Measurements from ENCODE around the gene LAPTM4A. TPM values are rescaled to one million over a fixed set of nuclear protein-coding genes. Genes with fewer than 3 reads are reported as not detected.

The LAPTM4A gene
- total and polyA plus RNA-seq, 10 of the 15 experiments (the other 5 are each of a cell fraction or from before 2014, with no cell fraction given): 17.8 to 107 (median 45.8) TPM

DNA sequence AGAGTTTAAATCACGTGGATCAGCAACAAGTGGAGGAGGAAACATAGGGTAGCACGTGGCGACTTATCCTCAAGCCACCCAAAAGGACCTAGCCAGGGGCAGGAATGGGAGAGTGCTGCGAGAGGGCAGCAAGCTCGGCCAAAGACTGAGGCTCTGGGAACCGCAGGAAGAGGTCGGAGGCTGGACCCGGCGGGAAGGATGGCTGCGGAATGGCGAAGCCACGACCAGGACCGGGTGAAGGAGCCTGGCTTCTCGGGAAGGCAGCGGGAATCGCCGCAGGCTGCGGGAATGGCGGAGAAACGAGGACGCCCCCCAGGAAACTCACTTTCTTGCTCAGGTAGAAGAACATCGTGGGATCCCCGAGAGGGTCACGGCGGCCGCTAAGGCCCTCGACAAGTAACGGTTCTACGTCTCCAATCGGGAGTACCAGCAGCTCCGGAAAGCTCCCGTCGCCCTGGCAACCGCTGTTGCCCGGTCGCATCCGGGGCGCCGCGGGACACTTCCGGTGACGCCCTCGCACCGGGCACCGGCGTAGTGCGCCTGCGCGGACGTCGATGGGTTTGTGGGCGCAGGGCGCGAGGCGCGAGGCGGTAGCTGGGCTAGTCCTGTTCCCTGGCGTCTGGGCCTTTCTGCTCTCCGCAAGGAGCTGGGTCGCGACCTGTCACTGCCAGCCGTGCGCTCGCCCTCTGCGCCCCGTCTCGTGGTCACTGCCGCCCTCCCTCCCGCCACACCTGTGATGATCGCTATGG lies 61.6 kb downstream of the LAPTM4A start, which contains the start of gene WDR35 (continued):
- TF ChIP-seq, protein P1, sequence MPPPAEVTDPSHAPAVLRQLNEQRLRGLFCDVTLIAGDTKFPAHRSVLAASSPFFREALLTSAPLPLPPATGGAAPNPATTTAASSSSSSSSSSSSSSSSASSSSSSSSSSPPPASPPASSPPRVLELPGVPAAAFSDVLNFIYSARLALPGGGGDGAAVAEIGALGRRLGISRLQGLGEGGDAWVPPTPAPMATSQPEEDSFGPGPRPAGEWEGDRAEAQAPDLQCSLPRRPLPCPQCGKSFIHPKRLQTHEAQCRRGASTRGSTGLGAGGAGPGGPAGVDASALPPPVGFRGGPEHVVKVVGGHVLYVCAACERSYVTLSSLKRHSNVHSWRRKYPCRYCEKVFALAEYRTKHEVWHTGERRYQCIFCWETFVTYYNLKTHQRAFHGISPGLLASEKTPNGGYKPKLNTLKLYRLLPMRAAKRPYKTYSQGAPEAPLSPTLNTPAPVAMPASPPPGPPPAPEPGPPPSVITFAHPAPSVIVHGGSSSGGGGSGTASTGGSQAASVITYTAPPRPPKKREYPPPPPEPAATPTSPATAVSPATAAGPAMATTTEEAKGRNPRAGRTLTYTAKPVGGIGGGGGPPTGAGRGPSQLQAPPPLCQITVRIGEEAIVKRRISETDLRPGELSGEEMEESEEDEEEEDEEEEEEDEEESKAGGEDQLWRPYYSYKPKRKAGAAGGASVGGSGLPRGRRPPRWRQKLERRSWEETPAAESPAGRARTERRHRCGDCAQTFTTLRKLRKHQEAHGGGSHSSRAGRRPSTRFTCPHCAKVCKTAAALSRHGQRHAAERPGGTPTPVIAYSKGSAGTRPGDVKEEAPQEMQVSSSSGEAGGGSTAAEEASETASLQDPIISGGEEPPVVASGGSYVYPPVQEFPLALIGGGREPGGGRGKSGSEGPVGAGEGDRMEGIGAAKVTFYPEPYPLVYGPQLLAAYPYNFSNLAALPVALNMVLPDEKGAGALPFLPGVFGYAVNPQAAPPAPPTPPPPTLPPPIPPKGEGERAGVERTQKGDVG (CRISPR knock-in tag; IDR thresholded peaks at IDR 0.05): no peak
- TF ChIP-seq BHLHE40 (IDR thresholded peaks at IDR 0.05; ENCODE audit: borderline replicate concordance in 1 of 2, low read depth in 2 of 2, low read length in 1 of 2) (peak in 1 of 2 experiments; percentile 11; a peak in 1 of 4 replicates), E2F4 (IDR thresholded peaks at IDR 0.05; ENCODE audit: low read depth, low read length) (no peak), BCL11A (IDR thresholded peaks at IDR 0.05; ENCODE audit: low read depth, low read length) (no peak), SUZ12 (IDR thresholded peaks at IDR 0.05; ENCODE audit: unreplicated experiment) (no peak), CHD4 (IDR thresholded peaks at IDR 0.05) (no peak), RCOR1 (conservative IDR thresholded peaks at IDR 0.05; ENCODE audit: low read depth, low read length) (no peak), SRF (IDR thresholded peaks at IDR 0.05; ENCODE audit: low read depth in 2 of 2, low read length in 2 of 2) (no peak), USF1 (IDR thresholded peaks at IDR 0.05; ENCODE audit: borderline replicate concordance, extremely low read length, insufficient read depth, low read depth, low read length) (no peak), MXI1 (IDR thresholded peaks at IDR 0.05; ENCODE audit: low read depth, low read length) (peak; percentile 77), ZNF207 (IDR thresholded peaks at IDR 0.05; ENCODE audit: borderline replicate concordance) (no peak), ZBTB11 (CRISPR knock-in tag; IDR thresholded peaks at IDR 0.05) (no peak), POLR2AphosphoS2 (IDR thresholded peaks at IDR 0.05; ENCODE audit: low read depth, low read length) (peak; percentile 59; the same call in 1 of the 2 replicates), RBBP5 (conservative IDR thresholded peaks at IDR 0.05) (no peak), ESRRA (IDR thresholded peaks at IDR 0.05; ENCODE audit: low read length) (no peak)
- TF ChIP-seq, protein P2, sequence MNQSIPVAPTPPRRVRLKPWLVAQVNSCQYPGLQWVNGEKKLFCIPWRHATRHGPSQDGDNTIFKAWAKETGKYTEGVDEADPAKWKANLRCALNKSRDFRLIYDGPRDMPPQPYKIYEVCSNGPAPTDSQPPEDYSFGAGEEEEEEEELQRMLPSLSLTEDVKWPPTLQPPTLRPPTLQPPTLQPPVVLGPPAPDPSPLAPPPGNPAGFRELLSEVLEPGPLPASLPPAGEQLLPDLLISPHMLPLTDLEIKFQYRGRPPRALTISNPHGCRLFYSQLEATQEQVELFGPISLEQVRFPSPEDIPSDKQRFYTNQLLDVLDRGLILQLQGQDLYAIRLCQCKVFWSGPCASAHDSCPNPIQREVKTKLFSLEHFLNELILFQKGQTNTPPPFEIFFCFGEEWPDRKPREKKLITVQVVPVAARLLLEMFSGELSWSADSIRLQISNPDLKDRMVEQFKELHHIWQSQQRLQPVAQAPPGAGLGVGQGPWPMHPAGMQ (IDR thresholded peaks at IDR 0.05; ENCODE audit: borderline replicate concordance): no peak
- TF ChIP-seq, protein P3, sequence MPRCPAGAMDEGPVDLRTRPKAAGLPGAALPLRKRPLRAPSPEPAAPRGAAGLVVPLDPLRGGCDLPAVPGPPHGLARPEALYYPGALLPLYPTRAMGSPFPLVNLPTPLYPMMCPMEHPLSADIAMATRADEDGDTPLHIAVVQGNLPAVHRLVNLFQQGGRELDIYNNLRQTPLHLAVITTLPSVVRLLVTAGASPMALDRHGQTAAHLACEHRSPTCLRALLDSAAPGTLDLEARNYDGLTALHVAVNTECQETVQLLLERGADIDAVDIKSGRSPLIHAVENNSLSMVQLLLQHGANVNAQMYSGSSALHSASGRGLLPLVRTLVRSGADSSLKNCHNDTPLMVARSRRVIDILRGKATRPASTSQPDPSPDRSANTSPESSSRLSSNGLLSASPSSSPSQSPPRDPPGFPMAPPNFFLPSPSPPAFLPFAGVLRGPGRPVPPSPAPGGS (IDR thresholded peaks at IDR 0.05; ENCODE audit: borderline replicate concordance, insufficient read depth, low read depth, low read length, poor library complexity, severe bottlenecking): no peak
